ENCODE measurements around the gene CRACDL. TPM values are rescaled to one million over a fixed set of nuclear protein-coding genes. Genes with fewer than 3 reads are reported as not detected.

The CRACDL gene
- total and polyA plus RNA-seq, 2 donors (not counting 1 experiment from before 2014, with no cell fraction given) = 0.25 TPM; not detected in 1

GRCh38 chr2:98807929-98808328 is 128.1 kb downstream of the CRACDL start:
- H3K27ac Mint-ChIP-seq = no peak overlapping the region
- ChIA-PET CTCF (interaction anchor here (1.4 kb wide), 1 partner anchor 30 kb away, joined by 9 read pairs; no protein-coding TSS in a partner anchor), POLR2A (interaction anchor here (0.9 kb wide), 1 partner anchor 13 kb away, joined by 3 read pairs; no protein-coding TSS in a partner anchor)
- H3K9ac ChIP-seq (ENCODE audit: low read length) = no peak overlapping the region
- H3K9me3 Mint-ChIP-seq (ENCODE audit: insufficient read depth) = no peaks in the 10 kb centered on the region
- H3K4me3 Mint-ChIP-seq = no peak overlapping the region
- peaks cover 0 to 4% (median 0%) of the 10 kb centered on the region in 3 donors for H3K9me3 ChIP-seq (ENCODE audit: control extremely low read depth in 1 of 3, control insufficient read depth in 2 of 3, insufficient read depth in 1 of 3, low read length in 2 of 3)
- WGBS (ENCODE audit: insufficient coverage) = 91% methylated on average over 9 of the region's 9 CpGs
- H3K27me3 ChIP-seq (replicated peaks in 1 of 4; ENCODE audit: control extremely low read depth in 1 of 4, control insufficient read depth in 3 of 4, insufficient read depth in 4 of 4, low read length in 3 of 4) = peaks cover 0 to 3% (median 0%) of the 10 kb centered on the region in 4 experiments
- DNase-seq = no peak
- H3K4me1 ChIP-seq (ENCODE audit: control insufficient read depth in 2 of 2, insufficient read depth in 2 of 2, low read length in 2 of 2) = no peaks in the 10 kb centered on the region
- TF ChIP-seq EZH2 (IDR thresholded peaks at IDR 0.05; ENCODE audit: borderline replicate concordance, insufficient read depth, low read depth, low read length, poor library complexity, severe bottlenecking) = no peak
- TF ChIP-seq CTCF (IDR thresholded peaks at IDR 0.05) = no peak
- no peaks in the 10 kb centered on the region for H3K4me1 Mint-ChIP-seq
- no peaks in the 10 kb centered on the region for H4K20me1 ChIP-seq (ENCODE audit: control insufficient read depth, insufficient read depth, low read length, poor library complexity, severe bottlenecking)
- ATAC-seq (ENCODE audit: low read depth) = no peak
- H3K79me2 ChIP-seq (ENCODE audit: control insufficient read depth, insufficient read depth, low read length) = no peaks in the 10 kb centered on the region
- H3K27me3 Mint-ChIP-seq = peaks cover 20% of the 10 kb centered on the region
- no peak overlapping the region for H3K4me3 ChIP-seq (ENCODE audit: control extremely low read depth in 1 of 5, extremely low read depth in 1 of 5, insufficient read depth in 1 of 5, low read depth in 2 of 5, low read length in 4 of 5)
- no peaks in the 10 kb centered on the region for H3K36me3 ChIP-seq (replicated peaks in 1 of 2; ENCODE audit: control extremely low read depth in 1 of 2, control insufficient read depth in 1 of 2, extremely low read depth in 1 of 2, insufficient read depth in 2 of 2, low read length in 1 of 2)
- no peak overlapping the region for H3K27ac ChIP-seq (ENCODE audit: low read length in 2 of 2)
- intact Hi-C loops (cut with micrococcal nuclease) = no loop called here
- no peak overlapping the region for H3K4me2 ChIP-seq (replicated peaks; ENCODE audit: low read depth, low read length, poor library complexity, severe bottlenecking)
- H2AFZ ChIP-seq (ENCODE audit: insufficient read depth, low read depth, low read length, poor library complexity, severe bottlenecking) = no peak overlapping the region

- ChIA-PET CTCF (interaction anchor here (0.9 to 1.4 kb wide), 3 partner anchors 31 to 158 kb away, joined by 3 to 9 read pairs (median 3); no protein-coding TSS in a partner anchor), POLR2A (interaction anchor here (0.9 kb wide), 1 partner anchor 14 kb away, joined by 3 read pairs; no protein-coding TSS in a partner anchor)
- Histone ChIP-seq H3K79me2 (ENCODE audit: control insufficient read depth, insufficient read depth, low read length) (no peaks in the 10 kb centered on the region), H3K27me3 (replicated peaks in 1 of 4; ENCODE audit: control extremely low read depth in 1 of 4, control insufficient read depth in 3 of 4, insufficient read depth in 4 of 4, low read length in 3 of 4) (peaks cover 0 to 3% (median 0%) of the 10 kb centered on the region in 4 experiments), H3K36me3 (replicated peaks in 1 of 2; ENCODE audit: control extremely low read depth in 1 of 2, control insufficient read depth in 1 of 2, extremely low read depth in 1 of 2, insufficient read depth in 2 of 2, low read length in 1 of 2) (no peaks in the 10 kb centered on the region), H3K4me3 (ENCODE audit: control extremely low read depth in 1 of 5, extremely low read depth in 1 of 5, insufficient read depth in 1 of 5, low read depth in 2 of 5, low read length in 4 of 5) (no peak overlapping the region), H3K4me2 (replicated peaks; ENCODE audit: low read depth, low read length, poor library complexity, severe bottlenecking) (no peak overlapping the region), H3K9ac (ENCODE audit: low read length) (no peak overlapping the region), H3K4me1 (ENCODE audit: control insufficient read depth in 2 of 2, insufficient read depth in 2 of 2, low read length in 2 of 2) (no peaks in the 10 kb centered on the region), H2AFZ (ENCODE audit: insufficient read depth, low read depth, low read length, poor library complexity, severe bottlenecking) (no peak overlapping the region), H4K20me1 (ENCODE audit: control insufficient read depth, insufficient read depth, low read length, poor library complexity, severe bottlenecking) (no peaks in the 10 kb centered on the region), H3K27ac (ENCODE audit: low read length in 2 of 2) (no peak overlapping the region), H3K9me3 (ENCODE audit: control extremely low read depth in 1 of 3, control insufficient read depth in 2 of 3, insufficient read depth in 1 of 3, low read length in 2 of 3) (peaks cover 0 to 4% (median 0%) of the 10 kb centered on the region in 3 donors)
- 89% methylated on average over 1 of the region's 3 CpGs for WGBS (ENCODE audit: insufficient coverage)
- Mint-ChIP-seq H3K4me3 (no peak overlapping the region), H3K4me1 (no peaks in the 10 kb centered on the region), H3K27ac (no peak overlapping the region), H3K9me3 (ENCODE audit: insufficient read depth) (no peaks in the 10 kb centered on the region), H3K27me3 (peaks cover 20% of the 10 kb centered on the region)
- DNase-seq (no peak), ATAC-seq (ENCODE audit: low read depth) (no peak)
- intact Hi-C loops (cut with micrococcal nuclease) = no loop called here
- no peak for TF ChIP-seq CTCF (IDR thresholded peaks at IDR 0.05)
- no peak for TF ChIP-seq EZH2 (IDR thresholded peaks at IDR 0.05; ENCODE audit: borderline replicate concordance, insufficient read depth, low read depth, low read length, poor library complexity, severe bottlenecking)
Observed at GRCh38 chr2:98807221-98807620, 128.8 kb downstream of the CRACDL start.

Measured in B cell (primary cell).